ENCODE results near the gene SPDYE16. TPM values are rescaled to one million over a fixed set of nuclear protein-coding genes. Genes with fewer than 3 reads are reported as not detected.
"Not testable (repeated sequence)": the region's sequence is repeated elsewhere in the genome, so short reads cannot be mapped to it uniquely, and the experiment has no call there.

Gene SPDYE16
- total and polyA plus RNA-seq, 10 of the 15 experiments (the other 5 are each of a cell fraction or from before 2014, with no cell fraction given), result 0.04 to 0.92 (median 0.07) TPM; not detected in 1

GRCh38 chr7:76486618-76487017 lies 56.5 kb downstream of the SPDYE16 start (continued):
- 0 out of 2 replicates have a peak, but pooled peaks have one; percentile 39 for TF ChIP-seq RAD51 (IDR thresholded peaks at IDR 0.05)
- TF ChIP-seq DPF2 (IDR thresholded peaks at IDR 0.05), result 0 out of 2 replicates have a peak, but pooled peaks have one; percentile 34
- peak; percentile 39 for TF ChIP-seq RELA (IDR thresholded peaks at IDR 0.05; ENCODE audit: borderline replicate concordance, partially characterized antibody)

GRCh38 chr7:76485822-76486610 lies 57.1 kb downstream of the SPDYE16 start:
- H3K27ac ChIP-seq (ENCODE audit: control insufficient read depth, insufficient read depth); H3K9ac ChIP-seq (ENCODE audit: control insufficient read depth, insufficient read depth, low read length); H3K9me3 ChIP-seq (replicated peaks; ENCODE audit: control insufficient read depth, insufficient read depth, low read length); H3K27me3 ChIP-seq (replicated peaks in 1 of 2; ENCODE audit: control insufficient read depth in 2 of 2, insufficient read depth in 2 of 2, low read length in 1 of 2); H2AFZ ChIP-seq (ENCODE audit: control insufficient read depth, low read depth, low read length); H3K36me3 ChIP-seq (ENCODE audit: control insufficient read depth in 2 of 2, insufficient read depth in 2 of 2, low read length in 1 of 2); FAIRE-seq; H4K20me1 ChIP-seq (ENCODE audit: control insufficient read depth, insufficient read depth); H3K4me1 ChIP-seq (ENCODE audit: control insufficient read depth, insufficient read depth, low read length); intact Hi-C loops (cut with micrococcal nuclease; ENCODE audit: unreplicated experiment); H3K4me3 ChIP-seq; SMC1A ChIA-PET (ENCODE audit: uncharacterized antibody, unreplicated experiment); BruUV-seq (replicated peaks); in situ Hi-C loops (cut with MboI); H3K4me2 ChIP-seq (ENCODE audit: control insufficient read depth, insufficient read depth); DNase-seq (ENCODE audit: low read depth, low spot score); H3K79me2 ChIP-seq (ENCODE audit: control insufficient read depth, insufficient read depth, low read length): not testable (repeated sequence)
- ChIA-PET CTCF (interaction anchor here (0.7 kb wide), 1 partner anchor 126 kb away, joined by 3 read pairs; no protein-coding TSS in a partner anchor), RAD21 (ENCODE audit: unreplicated experiment) (interaction anchor here (0.6 kb wide), 1 partner anchor 155 kb away, joined by 4 read pairs; no protein-coding TSS in a partner anchor), POLR2A (interaction anchor here (0.6 kb wide), 1 partner anchor 955 kb away, joined by 3 read pairs; no protein-coding TSS in a partner anchor)
- peak; percentile 38 for ATAC-seq
- WGBS (ENCODE audit: insufficient coverage, insufficient replicate concordance, low lambda C conversion rate, missing lambda C conversion rate), result 20% methylated on average over 1 of the region's 20 CpGs

- CTCF ChIA-PET; H3K9ac ChIP-seq (ENCODE audit: control insufficient read depth, insufficient read depth, low read length); SMC1A ChIA-PET (ENCODE audit: uncharacterized antibody, unreplicated experiment); RAD21 ChIA-PET (ENCODE audit: unreplicated experiment); H3K27me3 ChIP-seq (replicated peaks in 1 of 2; ENCODE audit: control insufficient read depth in 2 of 2, insufficient read depth in 2 of 2, low read length in 1 of 2); intact Hi-C loops (cut with micrococcal nuclease; ENCODE audit: unreplicated experiment); H3K4me1 ChIP-seq (ENCODE audit: control insufficient read depth, insufficient read depth, low read length); H3K36me3 ChIP-seq (ENCODE audit: control insufficient read depth in 2 of 2, insufficient read depth in 2 of 2, low read length in 1 of 2); in situ Hi-C loops (cut with MboI); FAIRE-seq; H3K4me3 ChIP-seq; POLR2A ChIA-PET; DNase-seq (ENCODE audit: low read depth, low spot score); H3K9me3 ChIP-seq (replicated peaks; ENCODE audit: control insufficient read depth, insufficient read depth, low read length); H3K79me2 ChIP-seq (ENCODE audit: control insufficient read depth, insufficient read depth, low read length); H2AFZ ChIP-seq (ENCODE audit: control insufficient read depth, low read depth, low read length); BruUV-seq (replicated peaks); H3K4me2 ChIP-seq (ENCODE audit: control insufficient read depth, insufficient read depth); ATAC-seq; H4K20me1 ChIP-seq (ENCODE audit: control insufficient read depth, insufficient read depth); H3K27ac ChIP-seq (ENCODE audit: control insufficient read depth, insufficient read depth): not testable (repeated sequence)
- no CpG with 5 or more reads among the region's 12 CpGs for WGBS (ENCODE audit: insufficient coverage, insufficient replicate concordance, low lambda C conversion rate, missing lambda C conversion rate)
Measured at GRCh38 chr7:76484456-76484855, 58.6 kb downstream of the SPDYE16 start.

- CTCF ChIA-PET; POLR2A ChIA-PET; H2AFZ ChIP-seq (ENCODE audit: control insufficient read depth, low read depth, low read length); RAD21 ChIA-PET (ENCODE audit: unreplicated experiment); intact Hi-C loops (cut with micrococcal nuclease; ENCODE audit: unreplicated experiment); H3K9me3 ChIP-seq (replicated peaks; ENCODE audit: control insufficient read depth, insufficient read depth, low read length); H3K4me1 ChIP-seq (ENCODE audit: control insufficient read depth, insufficient read depth, low read length); H4K20me1 ChIP-seq (ENCODE audit: control insufficient read depth, insufficient read depth); ATAC-seq; BruUV-seq (replicated peaks); H3K27ac ChIP-seq (ENCODE audit: control insufficient read depth, insufficient read depth); H3K36me3 ChIP-seq (ENCODE audit: control insufficient read depth in 2 of 2, insufficient read depth in 2 of 2, low read length in 1 of 2); SMC1A ChIA-PET (ENCODE audit: uncharacterized antibody, unreplicated experiment); DNase-seq (ENCODE audit: low read depth, low spot score); H3K4me3 ChIP-seq; H3K9ac ChIP-seq (ENCODE audit: control insufficient read depth, insufficient read depth, low read length); H3K27me3 ChIP-seq (replicated peaks in 1 of 2; ENCODE audit: control insufficient read depth in 2 of 2, insufficient read depth in 2 of 2, low read length in 1 of 2); H3K4me2 ChIP-seq (ENCODE audit: control insufficient read depth, insufficient read depth); FAIRE-seq; in situ Hi-C loops (cut with MboI); H3K79me2 ChIP-seq (ENCODE audit: control insufficient read depth, insufficient read depth, low read length): not testable (repeated sequence)
- 97% methylated on average over 16 of the region's 17 CpGs for WGBS (ENCODE audit: insufficient coverage, insufficient replicate concordance, low lambda C conversion rate, missing lambda C conversion rate)
Measured at GRCh38 chr7:76483081-76483480, 60.0 kb downstream of the SPDYE16 start.

All from GM12878 (cell line).